HCT116 (cell line): ENCODE results near the gene MFN2.

Experiments
- EGR1 ChIP-seq: IDR thresholded peaks from 2 replicates; pipeline ENCODE4 v1.6.1; 2012; ENCODE audit warnings: low read depth
- EZH2phosphoT487 ChIP-seq: fragments of 200-600 bp; IDR thresholded peaks from 2 replicates; pipeline ENCODE4 v1.6.1; 2018; ENCODE audit warnings: antibody characterized with exemption, borderline replicate concordance
- POLR2A ChIP-seq: IDR thresholded peaks from 2 replicates; pipeline ENCODE4 v1.7.0; 2011; ENCODE audit warnings: borderline replicate concordance; ENCODE audit not compliant: insufficient read depth, insufficient read length; ENCODE audit errors: extremely low read depth
- POLR2AphosphoS5 ChIP-seq: IDR thresholded peaks from 2 replicates; pipeline ENCODE4 v1.6.1; 2011; ENCODE audit warnings: mild to moderate bottlenecking, low read depth, low read length, moderate library complexity
- RAD21 ChIP-seq: IDR thresholded peaks from 2 replicates; pipeline ENCODE4 v1.6.1; 2012; ENCODE audit warnings: low read depth, mild to moderate bottlenecking
- SIN3A ChIP-seq: IDR thresholded peaks from 2 replicates; pipeline ENCODE4 v1.6.1; 2012; ENCODE audit warnings: low read depth
- ZFX ChIP-seq: fragments of 450-650 bp; IDR thresholded peaks from 2 replicates; pipeline ENCODE4 v1.6.1; 2017
- ZNF274 ChIP-seq: fragments of 200-500 bp; sonication (Bioruptor generic); IDR thresholded peaks from 2 replicates; pipeline ENCODE4 v1.6.1; 2014; ENCODE audit warnings: mild to moderate bottlenecking, low read depth, low read length, inconsistent platforms
- TF ChIP-seq, protein P1 (sequence below), 3 experiments: fragments of 200-600 bp in 1 of 3; sonication (generic) in 1 of 3; IDR thresholded peaks in 2 of 3; conservative IDR thresholded peaks in 1 of 3; 2 replicates each; pipeline ENCODE4 v1.5.1; 2012 to 2017; ENCODE audit warnings: low read depth in 2 of 3, low read length in 2 of 3, antibody characterized with exemption in 1 of 3, borderline replicate concordance in 1 of 3, control low read depth in 1 of 3, mild to moderate bottlenecking in 1 of 3, mixed read lengths in 1 of 3, mixed run types in 1 of 3, moderate library complexity in 1 of 3; ENCODE audit not compliant: insufficient read depth in 1 of 3
- TF ChIP-seq, protein P2 (sequence below): IDR thresholded peaks from 2 replicates; pipeline ENCODE4 v1.6.1; 2012
- TF ChIP-seq, protein P3 (sequence below): IDR thresholded peaks from 2 replicates; pipeline ENCODE4 v1.6.1; 2012

DNA sequence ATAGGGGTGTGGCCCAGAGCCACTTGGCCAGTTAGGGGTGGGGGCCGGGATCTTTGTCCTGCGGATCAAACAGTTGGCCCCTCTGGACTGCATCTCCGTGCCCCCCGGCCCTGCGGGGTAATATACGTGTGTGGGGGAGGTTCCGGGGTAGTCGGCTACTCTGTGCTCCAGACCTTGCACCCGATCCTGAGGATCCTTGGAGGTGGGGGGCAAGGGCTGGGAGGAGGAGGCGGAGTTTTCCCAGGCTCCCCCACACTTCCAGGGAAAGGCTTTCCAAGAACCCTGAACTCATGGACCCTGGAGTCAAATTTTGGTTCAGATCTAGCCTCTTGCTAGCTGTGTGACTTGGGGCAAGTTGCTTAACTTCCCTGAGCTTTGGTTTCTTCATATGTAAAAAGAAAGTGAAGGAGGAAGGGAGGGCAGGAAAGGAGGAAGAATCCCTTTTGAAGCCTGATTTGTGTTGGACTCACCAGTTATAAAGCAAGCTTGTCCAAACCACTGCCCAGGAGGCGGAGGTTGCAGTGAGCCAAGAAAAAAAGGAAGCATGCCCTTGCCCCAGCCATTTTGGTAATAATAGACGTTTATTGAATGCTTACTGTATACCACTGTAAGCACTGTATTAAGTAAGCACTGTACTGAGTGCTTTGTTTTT lies 39.7 kb downstream of the MFN2 start:
- TF ChIP-seq SIN3A, result no peak
- TF ChIP-seq, protein P1, sequence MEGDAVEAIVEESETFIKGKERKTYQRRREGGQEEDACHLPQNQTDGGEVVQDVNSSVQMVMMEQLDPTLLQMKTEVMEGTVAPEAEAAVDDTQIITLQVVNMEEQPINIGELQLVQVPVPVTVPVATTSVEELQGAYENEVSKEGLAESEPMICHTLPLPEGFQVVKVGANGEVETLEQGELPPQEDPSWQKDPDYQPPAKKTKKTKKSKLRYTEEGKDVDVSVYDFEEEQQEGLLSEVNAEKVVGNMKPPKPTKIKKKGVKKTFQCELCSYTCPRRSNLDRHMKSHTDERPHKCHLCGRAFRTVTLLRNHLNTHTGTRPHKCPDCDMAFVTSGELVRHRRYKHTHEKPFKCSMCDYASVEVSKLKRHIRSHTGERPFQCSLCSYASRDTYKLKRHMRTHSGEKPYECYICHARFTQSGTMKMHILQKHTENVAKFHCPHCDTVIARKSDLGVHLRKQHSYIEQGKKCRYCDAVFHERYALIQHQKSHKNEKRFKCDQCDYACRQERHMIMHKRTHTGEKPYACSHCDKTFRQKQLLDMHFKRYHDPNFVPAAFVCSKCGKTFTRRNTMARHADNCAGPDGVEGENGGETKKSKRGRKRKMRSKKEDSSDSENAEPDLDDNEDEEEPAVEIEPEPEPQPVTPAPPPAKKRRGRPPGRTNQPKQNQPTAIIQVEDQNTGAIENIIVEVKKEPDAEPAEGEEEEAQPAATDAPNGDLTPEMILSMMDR (IDR thresholded peaks at IDR 0.05 in 2 of 3, conservative IDR thresholded peaks at IDR 0.05 in 1 of 3; ENCODE audit: borderline replicate concordance in 1 of 3, insufficient read depth in 1 of 3, low read depth in 2 of 3, low read length in 2 of 3), result no peak
- TF ChIP-seq EZH2phosphoT487, result no peak
- no peak for TF ChIP-seq ZFX
- TF ChIP-seq ZNF274, result no peak
- no peak for TF ChIP-seq POLR2A
- TF ChIP-seq EGR1, result no peak
- TF ChIP-seq, protein P2, sequence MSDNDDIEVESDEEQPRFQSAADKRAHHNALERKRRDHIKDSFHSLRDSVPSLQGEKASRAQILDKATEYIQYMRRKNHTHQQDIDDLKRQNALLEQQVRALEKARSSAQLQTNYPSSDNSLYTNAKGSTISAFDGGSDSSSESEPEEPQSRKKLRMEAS, result no peak
- no peak for TF ChIP-seq RAD21
- no peak for TF ChIP-seq POLR2AphosphoS5
- TF ChIP-seq, protein P3, sequence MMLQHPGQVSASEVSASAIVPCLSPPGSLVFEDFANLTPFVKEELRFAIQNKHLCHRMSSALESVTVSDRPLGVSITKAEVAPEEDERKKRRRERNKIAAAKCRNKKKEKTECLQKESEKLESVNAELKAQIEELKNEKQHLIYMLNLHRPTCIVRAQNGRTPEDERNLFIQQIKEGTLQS, result no peak
